Heart right ventricle (tissue), 16 donors: ENCODE results near the gene TBC1D2. TPM values are rescaled to one million over a fixed set of nuclear protein-coding genes. Genes with fewer than 3 reads are reported as not detected.
"Not testable (repeated sequence)": the region's sequence is repeated elsewhere in the genome, so short reads cannot be mapped to it uniquely, and the experiment has no call there.

Experiments
- ATAC-seq, 8 donors: fragments of 200-7000 bp; cut with Tn5 transposase; one replicate each; pipeline ENCODE4 v1.9.1; 2020; ENCODE audit warnings: mild to moderate bottlenecking in 8 of 8, moderate library complexity in 8 of 8, moderate number of reproducible peaks in 1 of 8
- DNase-seq, 2 donors: peaks; one replicate each; pipeline ENCODE4 v3.0.0-alpha.2; 2020
- H3K27ac ChIP-seq, 10 donors: fragments of 200-600 bp; sonication (generic) in 2 of 10; one replicate each; pipeline versions ENCODE4 v1.5.0 to v1.8.0; 2020 to 2022; ENCODE audit warnings: mild to moderate bottlenecking in 3 of 10
- H3K27me3 ChIP-seq, 7 donors: fragments of 200-600 bp; one replicate each; pipeline ENCODE4 v1.8.0; 2021 to 2022; ENCODE audit warnings: mild to moderate bottlenecking in 2 of 7
- H3K36me3 ChIP-seq, 9 donors: fragments of 200-600 bp; sonication (generic) in 1 of 9; one replicate each; pipeline versions ENCODE4 v1.5.0 to v1.8.0; 2020 to 2022; ENCODE audit warnings: mild to moderate bottlenecking in 2 of 9
- H3K4me1 ChIP-seq, 9 donors: fragments of 200-600 bp; sonication (generic) in 1 of 9; one replicate each; pipeline versions ENCODE4 v1.5.0 to v1.8.0; 2020 to 2022; ENCODE audit warnings: mild to moderate bottlenecking in 4 of 9
- H3K4me3 ChIP-seq, 10 donors: fragments of 200-600 bp; sonication (generic) in 2 of 10; one replicate each; pipeline versions ENCODE4 v1.5.0 to v1.8.0; 2020 to 2022; ENCODE audit warnings: mild to moderate bottlenecking in 7 of 10, moderate library complexity in 2 of 10
- H3K9me3 ChIP-seq, 11 donors: fragments of 200-600 bp in 10 of 11; sonication (generic) in 2 of 11; one replicate each; pipeline versions ENCODE4 v1.5.0 to v1.8.0; 2013 to 2022; ENCODE audit warnings: mild to moderate bottlenecking in 2 of 11, control low read depth in 1 of 11, moderate library complexity in 1 of 11
- CTCF ChIP-seq, 9 donors: fragments of 200-600 bp; sonication (generic) in 2 of 9; IDR thresholded peaks; one replicate each; pipeline versions ENCODE4 v1.5.0 to v1.8.0; 2021 to 2022; ENCODE audit warnings: antibody characterized with exemption in 9 of 9, mild to moderate bottlenecking in 5 of 9, moderate library complexity in 1 of 9
- whole genome bisulfite sequencing, 2 donors: extraction: QIAGEN DNeasy Blood & Tissue Kit; methylation state at CpG; one replicate each; pipeline ENCODE4 v1.1.7; 2013; ENCODE audit warnings: inconsistent platforms in 1 of 2; 5-methylcytosine and 5-hydroxymethylcytosine counted together
- intact Hi-C, 10 donors: fragments of 100-400 bp; cut with DNase I; formaldehyde crosslinking; loops; one replicate each; pipeline versions ENCODE4 v1.11.1 to v1.14.2; 2022
- polyA plus RNA-seq, 2 donors: library from polyadenylated mRNA; stranded (reverse); fragments of 200-250 nt; gene quantifications; one replicate each; pipeline ENCODE4 v1.2.3, GENCODE V29; 2013
- total RNA-seq, 10 donors: library from RNA; stranded (reverse); fragmentation: NEBNext Ultra II Directional in 3 of 10; extraction: Animal tissue kit (Norgen Biotek cat#: 25700) in 3 of 10; gene quantifications; one replicate each; pipeline versions ENCODE4 v1.2.1 to v1.2.4, GENCODE V29; 2021 to 2023
- donor health status: Arrhythmogenic right ventricular cardiomyopathy.
- donor health status: ischemic (EF 13 %, LVEDD 7.1; RV severe dilation, severe dysfunction).
- donor health status: healthy with polysubstance abuse.
- donor health status: DM: no; HTN: yes; CAD: no.
- donor health status: DM: no; HTN: no; CAD: no.
- donor health status: ischemic (EF 25% LVEDD 6.9; RV normal size, moderate dysfunction).
- donor health status: ischemic (EF 25% LVEDD 5.7; RV mildly dilated, moderate dysfunction).
- donor health status: healthy.
- donor health status: DM: yes; HTN: yes; CAD: no.
- donor health status: Ischemic cardiomyopathy.
- donor health status: ischemic (EF 35%, LVEDD 5.7; RV mildly dilated, moderate dysfunction).
- donor health status: nonischemic (EF 11% LVEDD 7.7; RV severe dilation, severe dysfunction).
- donor health status: DM: yes; HTN: yes; CAD: no.
- donor health status: PGD.
- donor health status: ischemic (EF 29% LVEDD 5.4; RV normal size, mild dysfunction).
- donor health status: nonischemic (EF 23%, LVEDD 6.1; RV moderate dilation, normal function).

The TBC1D2 gene
- total and polyA plus RNA-seq, 12 donors, result 0.49 to 4.3 (median 1.9) TPM

GRCh38 chr9:98272083-98272482, 16.6 kb upstream of the TBC1D2 start:
- Histone ChIP-seq H3K4me1 (no peaks in the 10 kb centered on the region), H3K36me3 (no peaks in the 10 kb centered on the region), H3K9me3 (no peaks in the 10 kb centered on the region), H3K27ac (no peak overlapping the region), H3K4me3 (no peak overlapping the region), H3K27me3 (peaks cover 0 to 37% (median 14%) of the 10 kb centered on the region in 7 donors)
- ATAC-seq (no peak), DNase-seq (no peak)
- 74 to 86% methylated on average over 3 of the region's 3 CpGs for WGBS, 2 donors
- TF ChIP-seq CTCF (IDR thresholded peaks at IDR 0.05), result no peak
- intact Hi-C loops, result loop anchor here in 1 of 10 donors (5.0 kb wide), 1 partner anchor 335 kb away; the partner anchor contains the start of gene HEMGN

GRCh38 chr9:98271479-98271878, 16.0 kb upstream of the TBC1D2 start:
- Histone ChIP-seq H3K36me3 (no peaks in the 10 kb centered on the region), H3K27ac (no peak overlapping the region), H3K27me3 (peaks cover 0 to 33% (median 10%) of the 10 kb centered on the region in 7 donors), H3K9me3 (no peaks in the 10 kb centered on the region), H3K4me3 (no peak overlapping the region), H3K4me1 (no peaks in the 10 kb centered on the region)
- 14 to 29% methylated on average over 3 of the region's 3 CpGs for WGBS, 2 donors
- ATAC-seq (no peak), DNase-seq (no peak)
- no peak for TF ChIP-seq CTCF (IDR thresholded peaks at IDR 0.05)
- intact Hi-C loops, result loop anchor here in 1 of 10 donors (5.0 kb wide), 1 partner anchor 334 kb away; the partner anchor contains the start of gene HEMGN

- WGBS, 2 donors, result 64 to 77% methylated on average over 9 to 11 of the region's 11 CpGs
- H3K36me3 ChIP-seq, DNase-seq, ATAC-seq, H3K4me3 ChIP-seq, H3K9me3 ChIP-seq, H3K27ac ChIP-seq, H3K4me1 ChIP-seq: not testable (repeated sequence)
- H3K27me3 ChIP-seq, result peaks cover 0 to 23% (median 7%) of the 10 kb centered on the region in 7 donors
- intact Hi-C loops, result loop anchor here in 1 of 10 donors (5.0 kb wide), 1 partner anchor 333 kb away; the partner anchor contains the start of gene HEMGN
These were observed 14.8 kb upstream of the TBC1D2 start for GRCh38 chr9:98270284-98270683.

- not testable (repeated sequence) for ATAC-seq, H3K36me3 ChIP-seq, H3K4me3 ChIP-seq, DNase-seq, H3K27ac ChIP-seq, H3K9me3 ChIP-seq, H3K4me1 ChIP-seq
- H3K27me3 ChIP-seq, result peaks cover 0 to 23% (median 4%) of the 10 kb centered on the region in 7 donors
- WGBS, 2 donors, result 43 to 53% methylated on average over 10 of the region's 10 CpGs
- intact Hi-C loops, result loop anchor here in 3 of 10 donors (5.0 to 10.0 kb wide), 4 partner anchors 195 to 635 kb away; partner anchors contain the start of genes HEMGN (in 1 of the 3), NCBP1 (in 1 of the 3) and TSTD2 (in 1 of the 3)
These were observed 14.2 kb upstream of the TBC1D2 start for GRCh38 chr9:98269652-98270051.

GRCh38 chr9:98267556-98267955, 12.1 kb upstream of the TBC1D2 start:
- WGBS, 2 donors, result 91 to 94% methylated on average over 8 of the region's 8 CpGs
- H3K9me3 ChIP-seq, ATAC-seq, H3K36me3 ChIP-seq, H3K4me3 ChIP-seq, DNase-seq, H3K4me1 ChIP-seq, H3K27ac ChIP-seq: not testable (repeated sequence)
- intact Hi-C loops, result loop anchor here in 3 of 10 donors (10.0 kb wide), 3 partner anchors 193 to 633 kb away; partner anchors contain the start of genes NCBP1 (in 1 of the 3) and TSTD2 (in 1 of the 3)
- peaks cover 0 to 22% (median 5%) of the 10 kb centered on the region in 7 donors for H3K27me3 ChIP-seq

- H3K4me1 ChIP-seq, result no peaks in the 10 kb centered on the region
- no peaks in the 10 kb centered on the region for H3K36me3 ChIP-seq
- peaks cover 0 to 19% (median under 1%) of the 10 kb centered on the region in 7 donors for H3K27me3 ChIP-seq
- ATAC-seq (no peak), DNase-seq (no peak)
- intact Hi-C loops, result loop anchor here in 9 of 10 donors (5.0 to 10.0 kb wide), 9 partner anchors 57 to 630 kb away; partner anchors contain the start of genes TRMO (in 4 of the 9), NCBP1 (in 1 of the 9) and TSTD2 (in 1 of the 9)
- H3K4me3 ChIP-seq, result no peak overlapping the region
- no peak for TF ChIP-seq CTCF (IDR thresholded peaks at IDR 0.05)
- H3K27ac ChIP-seq, result no peak overlapping the region
- H3K9me3 ChIP-seq, result no peaks in the 10 kb centered on the region
- WGBS, 2 donors, result 77 to 79% methylated on average over 2 of the region's 2 CpGs
These were observed 9.1 kb upstream of the TBC1D2 start for GRCh38 chr9:98264516-98264915.
